ENCODE results near the gene NFATC1. TPM values are rescaled to one million over a fixed set of nuclear protein-coding genes. Genes with fewer than 3 reads are reported as not detected.

The NFATC1 gene
- total and polyA plus RNA-seq, 2 donors (not counting 1 experiment from before 2014, with no cell fraction given), result 0.92 to 4.3 TPM

GRCh38 chr18:79445221-79445620 is 49.5 kb downstream of the NFATC1 start:
- no peak overlapping the region for H2AFZ ChIP-seq (ENCODE audit: low read length)
- H3K36me3 ChIP-seq (ENCODE audit: control insufficient read depth, insufficient read depth, low read length), result no peaks in the 10 kb centered on the region
- no peak overlapping the region for H3K4me2 ChIP-seq (ENCODE audit: extremely low read depth, insufficient read depth, low read length)
- no peak for DNase-seq (ENCODE audit: low read depth in 2 of 2)
- no peak overlapping the region for H3K27ac ChIP-seq (ENCODE audit: insufficient read depth, low read length)
- no peaks in the 10 kb centered on the region for H3K4me1 ChIP-seq (ENCODE audit: control insufficient read depth, extremely low read depth, insufficient read depth, low read length)
- no peaks in the 10 kb centered on the region for H3K9me3 ChIP-seq (ENCODE audit: control insufficient read depth, insufficient read depth, low read depth, low read length)
- TF ChIP-seq CTCF (conservative IDR thresholded peaks at IDR 0.05 in 1 of 2, IDR thresholded peaks at IDR 0.05 in 1 of 2; ENCODE audit: low read depth in 1 of 2, low read length in 2 of 2) (no peak), EZH2 (IDR thresholded peaks at IDR 0.05; ENCODE audit: low read length, missing control alignments) (no peak)
- H3K4me3 ChIP-seq (replicated peaks in 1 of 4; ENCODE audit: control extremely low read depth in 1 of 4, insufficient read depth in 1 of 4, low read depth in 3 of 4, low read length in 4 of 4), result no peak overlapping the region
- H3K79me2 ChIP-seq (ENCODE audit: control insufficient read depth, insufficient read depth, low read length), result no peaks in the 10 kb centered on the region
- H3K9ac ChIP-seq (ENCODE audit: insufficient read depth, low read length), result no peak overlapping the region
- H4K20me1 ChIP-seq (ENCODE audit: control insufficient read depth, extremely low read depth, insufficient read depth, low read length), result no peaks in the 10 kb centered on the region
- H3K27me3 ChIP-seq (ENCODE audit: control insufficient read depth, insufficient read depth, low read length), result no peaks in the 10 kb centered on the region

- TF ChIP-seq EZH2 (IDR thresholded peaks at IDR 0.05; ENCODE audit: low read length, missing control alignments), result no peak
- TF ChIP-seq CTCF (conservative IDR thresholded peaks at IDR 0.05 in 1 of 2, IDR thresholded peaks at IDR 0.05 in 1 of 2; ENCODE audit: low read depth in 1 of 2, low read length in 2 of 2), result no peak
- no peak overlapping the region for H3K4me3 ChIP-seq (replicated peaks in 1 of 4; ENCODE audit: control extremely low read depth in 1 of 4, insufficient read depth in 1 of 4, low read depth in 3 of 4, low read length in 4 of 4)
- H3K4me2 ChIP-seq (ENCODE audit: extremely low read depth, insufficient read depth, low read length), result no peak overlapping the region
- H4K20me1 ChIP-seq (ENCODE audit: control insufficient read depth, extremely low read depth, insufficient read depth, low read length), result no peaks in the 10 kb centered on the region
- H3K79me2 ChIP-seq (ENCODE audit: control insufficient read depth, insufficient read depth, low read length), result no peaks in the 10 kb centered on the region
- no peaks in the 10 kb centered on the region for H3K9me3 ChIP-seq (ENCODE audit: control insufficient read depth, insufficient read depth, low read depth, low read length)
- no peaks in the 10 kb centered on the region for H3K4me1 ChIP-seq (ENCODE audit: control insufficient read depth, extremely low read depth, insufficient read depth, low read length)
- H3K27ac ChIP-seq (ENCODE audit: insufficient read depth, low read length), result no peak overlapping the region
- no peaks in the 10 kb centered on the region for H3K36me3 ChIP-seq (ENCODE audit: control insufficient read depth, insufficient read depth, low read length)
- H2AFZ ChIP-seq (ENCODE audit: low read length), result no peak overlapping the region
- DNase-seq (ENCODE audit: low read depth in 2 of 2), result no peak
- no peaks in the 10 kb centered on the region for H3K27me3 ChIP-seq (ENCODE audit: control insufficient read depth, insufficient read depth, low read length)
- H3K9ac ChIP-seq (ENCODE audit: insufficient read depth, low read length), result no peak overlapping the region
Observed at GRCh38 chr18:79445696-79446561, 50.2 kb downstream of the NFATC1 start.

GRCh38 chr18:79446931-79447330 is 51.2 kb downstream of the NFATC1 start:
- no peaks in the 10 kb centered on the region for H3K27me3 ChIP-seq (ENCODE audit: control insufficient read depth, insufficient read depth, low read length)
- no peak overlapping the region for H3K4me2 ChIP-seq (ENCODE audit: extremely low read depth, insufficient read depth, low read length)
- no peak overlapping the region for H3K4me3 ChIP-seq (replicated peaks in 1 of 4; ENCODE audit: control extremely low read depth in 1 of 4, insufficient read depth in 1 of 4, low read depth in 3 of 4, low read length in 4 of 4)
- no peaks in the 10 kb centered on the region for H3K36me3 ChIP-seq (ENCODE audit: control insufficient read depth, insufficient read depth, low read length)
- H3K9ac ChIP-seq (ENCODE audit: insufficient read depth, low read length), result no peak overlapping the region
- H3K4me1 ChIP-seq (ENCODE audit: control insufficient read depth, extremely low read depth, insufficient read depth, low read length), result no peaks in the 10 kb centered on the region
- DNase-seq (ENCODE audit: low read depth in 2 of 2), result no peak
- H4K20me1 ChIP-seq (ENCODE audit: control insufficient read depth, extremely low read depth, insufficient read depth, low read length), result no peaks in the 10 kb centered on the region
- no peak overlapping the region for H2AFZ ChIP-seq (ENCODE audit: low read length)
- TF ChIP-seq CTCF (conservative IDR thresholded peaks at IDR 0.05 in 1 of 2, IDR thresholded peaks at IDR 0.05 in 1 of 2; ENCODE audit: low read depth in 1 of 2, low read length in 2 of 2), result no peak
- no peak for TF ChIP-seq EZH2 (IDR thresholded peaks at IDR 0.05; ENCODE audit: low read length, missing control alignments)
- no peak overlapping the region for H3K27ac ChIP-seq (ENCODE audit: insufficient read depth, low read length)
- no peaks in the 10 kb centered on the region for H3K79me2 ChIP-seq (ENCODE audit: control insufficient read depth, insufficient read depth, low read length)
- no peaks in the 10 kb centered on the region for H3K9me3 ChIP-seq (ENCODE audit: control insufficient read depth, insufficient read depth, low read depth, low read length)
